GM18508 (cell line): Measurements from ENCODE around the gene SPATA16.

Experiments
- ATAC-seq: cut with Tn5 transposase; IDR thresholded peaks from one replicate; pipeline ENCODE4 v1.9.1; 2021; ENCODE audit warnings: moderate number of reproducible peaks; ENCODE audit not compliant: insufficient read depth, unreplicated experiment

The SPATA16 gene

DNA sequence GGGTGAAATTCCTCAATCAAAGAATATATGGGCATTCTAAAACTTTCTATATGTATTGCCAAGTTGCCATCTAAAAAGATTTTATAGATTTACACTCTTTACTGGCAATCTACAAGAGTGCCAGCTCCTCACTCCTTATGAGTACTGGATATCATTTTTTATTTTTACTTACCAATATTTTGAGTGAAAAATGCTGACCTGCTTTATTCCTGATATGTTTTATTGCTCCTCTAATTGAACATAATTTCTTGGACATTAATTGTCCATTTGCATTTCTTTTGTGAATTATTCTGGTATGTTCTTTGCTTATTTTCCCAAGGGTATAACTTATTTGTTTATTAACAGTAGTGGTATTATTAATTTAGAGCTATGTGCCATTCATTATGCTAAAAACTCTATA, 293.7 kb downstream of the SPATA16 start:
- no peak for ATAC-seq

GRCh38 chr3:172846706-172847105, 294.3 kb downstream of the SPATA16 start:
- no peak for ATAC-seq

GRCh38 chr3:172846103-172846561, 294.9 kb downstream of the SPATA16 start:
- peak; percentile 73 for ATAC-seq

DNA sequence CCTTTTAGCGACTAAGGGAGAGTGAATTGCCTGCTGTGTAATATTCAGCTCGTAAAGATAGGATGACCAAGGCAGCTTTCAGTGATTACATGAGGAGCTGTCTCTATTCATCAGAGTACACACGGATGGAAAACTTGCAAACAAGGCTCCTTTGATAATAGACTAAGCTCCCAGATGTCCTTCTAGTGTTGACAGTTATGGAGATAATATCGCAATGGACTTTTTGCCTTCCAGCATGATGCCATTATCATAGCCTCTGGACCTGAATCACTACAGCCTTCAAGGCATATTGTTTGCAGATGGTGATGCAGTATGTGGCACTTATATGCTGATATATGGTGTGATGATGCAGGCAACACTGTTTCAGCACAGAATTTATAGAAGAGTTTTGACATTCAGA, 296.6 kb downstream of the SPATA16 start:
- ATAC-seq = no peak

DNA sequence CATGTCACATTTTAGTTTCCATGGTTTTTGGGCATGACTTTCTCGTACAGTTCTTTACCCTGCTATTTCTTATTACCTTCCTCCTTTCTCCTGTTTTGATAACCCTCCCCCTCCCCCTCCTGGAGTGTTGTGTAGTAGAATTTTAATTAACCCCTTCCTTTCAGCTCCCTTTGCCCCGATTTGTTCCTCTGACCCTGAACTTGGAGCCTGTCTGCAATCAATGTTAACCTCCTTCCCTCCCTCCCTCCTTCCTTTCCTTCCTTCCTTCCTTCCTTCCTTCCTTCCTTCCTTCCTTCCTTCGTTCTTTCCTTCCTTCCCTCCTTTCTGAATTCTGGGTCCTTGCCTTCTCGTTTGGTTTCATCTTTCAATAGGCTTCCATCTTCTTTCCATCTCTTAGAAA, 300.1 kb downstream of the SPATA16 start:
- no peak for ATAC-seq

- no peak for ATAC-seq
Observed at GRCh38 chr3:172840463-172840862, 300.6 kb downstream of the SPATA16 start.

DNA sequence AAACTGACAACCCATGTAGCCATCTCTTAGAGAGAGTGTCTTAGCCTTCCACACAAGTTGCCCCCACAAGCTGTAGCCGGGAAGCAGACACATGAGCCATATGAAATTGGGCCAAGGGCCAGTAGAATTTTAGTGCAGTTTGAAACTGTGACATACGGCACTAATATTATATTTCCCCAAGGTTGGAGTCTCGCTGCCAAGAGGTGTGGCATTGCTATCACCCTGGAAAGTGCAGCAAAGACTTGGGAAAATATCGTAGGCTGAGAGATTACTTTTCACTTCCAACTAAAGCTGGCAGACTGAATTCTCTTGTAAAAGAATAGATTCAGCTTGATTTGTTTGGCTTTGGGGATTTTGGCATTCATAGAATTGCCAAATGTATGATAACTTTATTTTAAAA, 301.4 kb downstream of the SPATA16 start:
- no peak for ATAC-seq
